Gastrocnemius medialis (tissue), 4 donors: ENCODE measurements around the gene ADAMTS2. TPM values are rescaled to one million over a fixed set of nuclear protein-coding genes. Genes with fewer than 3 reads are reported as not detected.

Experiments
- ATAC-seq, 2 donors: fragments of 150-250 bp; one replicate each; pipeline ENCODE4 v1.9.1; 2016
- DNase-seq, 2 donors: peaks; one replicate each; pipeline ENCODE4 v3.0.0-alpha.2; 2019
- H3K27ac ChIP-seq, 4 donors: fragments of 200-600 bp; sonication (generic); 1 replicate in 1 of 4; 2 replicates in 3 of 4; pipeline ENCODE4 v1.5.1; 2016 to 2018; ENCODE audit warnings: mild to moderate bottlenecking in 2 of 4, moderate library complexity in 1 of 4
- H3K27me3 ChIP-seq, 3 donors: fragments of 200-600 bp; sonication (generic) in 2 of 3; 1 replicate in 1 of 3; 2 replicates in 2 of 3; pipeline versions ENCODE4 v1.5.1 to v1.6.0; 2016 to 2019; ENCODE audit warnings: mild to moderate bottlenecking in 1 of 3, moderate library complexity in 1 of 3
- H3K36me3 ChIP-seq, 2 donors: fragments of 200-600 bp; sonication (generic) in 1 of 2; one replicate each; pipeline ENCODE4 v1.5.1; 2017 to 2018
- H3K4me1 ChIP-seq, 2 donors: fragments of 200-600 bp; sonication (generic) in 1 of 2; one replicate each; pipeline ENCODE4 v1.5.1; 2016 to 2017; ENCODE audit warnings: mild to moderate bottlenecking in 2 of 2
- H3K4me3 ChIP-seq, 4 donors: fragments of 200-600 bp; sonication (generic) in 3 of 4; 1 replicate in 1 of 4; 2 replicates in 3 of 4; pipeline ENCODE4 v1.5.1; 2016 to 2019; ENCODE audit warnings: mild to moderate bottlenecking in 2 of 4
- H3K9me3 ChIP-seq, 3 donors: fragments of 200-600 bp; sonication (generic) in 2 of 3; 1 replicate in 1 of 3; 2 replicates in 2 of 3; pipeline ENCODE4 v1.5.1; 2016 to 2019
- CTCF ChIP-seq, 5 experiments: fragments of 450-650 bp in 3 of 5; fragments of 200-600 bp in 2 of 5; sonication (generic) in 2 of 5; IDR thresholded peaks in 4 of 5; conservative IDR thresholded peaks in 1 of 5; 1 replicate in 4 of 5; 2 replicates in 1 of 5; pipeline ENCODE4 v1.5.1; 2016 to 2019; ENCODE audit warnings: antibody characterized with exemption in 5 of 5, mild to moderate bottlenecking in 3 of 5, moderate library complexity in 3 of 5
- POLR2A ChIP-seq, 2 donors: fragments of 450-650 bp; IDR thresholded peaks; one replicate each; pipeline ENCODE4 v1.6.1; 2017; ENCODE audit warnings: antibody characterized with exemption in 2 of 2, mild to moderate bottlenecking in 2 of 2, moderate library complexity in 2 of 2
- in situ Hi-C, 4 donors: fragments of 200-750 bp; cut with MboI; loops; one replicate each; pipeline versions ENCODE4 v1.15.0 to v1.8.0; 2017; ENCODE audit warnings: low sequenced_read_pairs in 4 of 4
- intact Hi-C: fragments of 100-400 bp; cut with DNase I; formaldehyde crosslinking; loops from one replicate; pipeline ENCODE4 v1.15.1; 2023; ENCODE audit warnings: low total_unique reads
- total RNA-seq, 4 donors: library from RNA; depleted of rRNA; stranded (reverse); fragments of >200 nt; gene quantifications; one replicate each; pipeline versions ENCODE4 v1.1.0 to v1.2.3, GENCODE V29; 2016

Gene ADAMTS2
- total RNA-seq, 4 donors from 2014 or later, result 0.78 to 3.8 (median 2.0) TPM

- Histone ChIP-seq H3K4me3 (no peak overlapping the region), H3K27me3 (no peaks in the 10 kb centered on the region), H3K27ac (no peak overlapping the region), H3K9me3 (peaks cover 0 to 14% (median 0%) of the 10 kb centered on the region in 3 donors), H3K4me1 (no peaks in the 10 kb centered on the region), H3K36me3 (no peaks in the 10 kb centered on the region)
- TF ChIP-seq CTCF (IDR thresholded peaks at IDR 0.05 in 4 of 5, conservative IDR thresholded peaks at IDR 0.05 in 1 of 5) (no peak), POLR2A (IDR thresholded peaks at IDR 0.05) (no peak)
- in situ Hi-C loops, result no loop called here
- DNase-seq (no peak), ATAC-seq (no peak)
- intact Hi-C loops, result no loop called here
Measured at GRCh38 chr5:179115307-179115706, 230.0 kb downstream of the ADAMTS2 start.

DNA sequence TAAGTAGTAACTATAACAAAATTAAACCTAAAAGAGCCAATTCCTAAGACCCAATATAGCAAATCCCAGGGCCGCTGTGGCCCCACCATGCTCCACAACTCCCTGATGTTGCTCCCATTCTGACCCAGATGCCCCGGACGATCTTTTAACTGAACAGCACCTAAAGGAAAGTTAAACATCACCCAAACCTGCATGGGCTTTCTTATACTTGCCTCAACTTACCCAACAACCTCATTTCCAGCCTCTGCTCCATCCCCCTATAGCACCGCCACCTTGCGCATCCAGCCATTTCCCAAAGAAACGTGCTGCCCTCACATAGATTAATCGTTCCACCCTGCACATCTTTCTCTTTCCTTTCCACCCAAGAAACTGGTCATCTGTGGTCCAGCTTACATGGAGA, 230.5 kb downstream of the ADAMTS2 start:
- peaks cover 0 to 14% (median 0%) of the 10 kb centered on the region in 3 donors for H3K9me3 ChIP-seq

GRCh38 chr5:179113945-179114641, 231.2 kb downstream of the ADAMTS2 start:
- no peak for DNase-seq
- Histone ChIP-seq H3K9me3 (peaks cover 0 to 14% (median 0%) of the 10 kb centered on the region in 3 donors), H3K4me1 (no peaks in the 10 kb centered on the region), H3K36me3 (no peaks in the 10 kb centered on the region), H3K27me3 (no peaks in the 10 kb centered on the region), H3K27ac (no peak overlapping the region), H3K4me3 (no peak overlapping the region)
- ATAC-seq, result no peak
- in situ Hi-C loops (no loop called here), intact Hi-C loops (no loop called here)
- TF ChIP-seq POLR2A (IDR thresholded peaks at IDR 0.05), result no peak
- TF ChIP-seq CTCF (IDR thresholded peaks at IDR 0.05 in 4 of 5, conservative IDR thresholded peaks at IDR 0.05 in 1 of 5), result no peak

More for the DNA sequence above, 230.5 kb downstream of the ADAMTS2 start:
- H3K4me3 ChIP-seq, result no peak overlapping the region
- ATAC-seq, result no peak
- H3K36me3 ChIP-seq, result no peaks in the 10 kb centered on the region
- in situ Hi-C loops (no loop called here), intact Hi-C loops (no loop called here)
- no peaks in the 10 kb centered on the region for H3K27me3 ChIP-seq
- no peak for TF ChIP-seq CTCF (IDR thresholded peaks at IDR 0.05 in 4 of 5, conservative IDR thresholded peaks at IDR 0.05 in 1 of 5)
- H3K4me1 ChIP-seq, result no peaks in the 10 kb centered on the region
- H3K27ac ChIP-seq, result no peak overlapping the region
- no peak for DNase-seq

- H3K27ac ChIP-seq, result no peak overlapping the region
- no peak for DNase-seq
- in situ Hi-C loops, result no loop called here
- peaks cover 0 to 14% (median 0%) of the 10 kb centered on the region in 3 donors for H3K9me3 ChIP-seq
- H3K27me3 ChIP-seq, result no peaks in the 10 kb centered on the region
- TF ChIP-seq POLR2A (IDR thresholded peaks at IDR 0.05) (no peak), CTCF (IDR thresholded peaks at IDR 0.05 in 4 of 5, conservative IDR thresholded peaks at IDR 0.05 in 1 of 5) (no peak)
- no peak overlapping the region for H3K4me3 ChIP-seq
- ATAC-seq, result no peak
- intact Hi-C loops, result no loop called here
- no peaks in the 10 kb centered on the region for H3K36me3 ChIP-seq
- H3K4me1 ChIP-seq, result no peaks in the 10 kb centered on the region
Measured at GRCh38 chr5:179113143-179113530, 232.1 kb downstream of the ADAMTS2 start.
